NCI-H460 (cell line): Measurements from ENCODE around the gene SEPTIN10. TPM values are rescaled to one million over a fixed set of nuclear protein-coding genes. Genes with fewer than 3 reads are reported as not detected.

ENCODE experiments used
- DNase-seq: peaks from one replicate; pipeline ENCODE4 v3.0.0-alpha.2; 2016; ENCODE audit warnings: low read depth; ENCODE audit errors: extremely low read depth
- total RNA-seq: library from RNA; depleted of rRNA; stranded (reverse); fragments of >200 nt; shearing (Covaris generic); gene quantifications from 2 replicates; pipeline ENCODE4 v1.2.3, GENCODE V29; 2014

SEPTIN10 gene
- total RNA-seq, 1 experiment from 2014 or later: 183 TPM

DNA sequence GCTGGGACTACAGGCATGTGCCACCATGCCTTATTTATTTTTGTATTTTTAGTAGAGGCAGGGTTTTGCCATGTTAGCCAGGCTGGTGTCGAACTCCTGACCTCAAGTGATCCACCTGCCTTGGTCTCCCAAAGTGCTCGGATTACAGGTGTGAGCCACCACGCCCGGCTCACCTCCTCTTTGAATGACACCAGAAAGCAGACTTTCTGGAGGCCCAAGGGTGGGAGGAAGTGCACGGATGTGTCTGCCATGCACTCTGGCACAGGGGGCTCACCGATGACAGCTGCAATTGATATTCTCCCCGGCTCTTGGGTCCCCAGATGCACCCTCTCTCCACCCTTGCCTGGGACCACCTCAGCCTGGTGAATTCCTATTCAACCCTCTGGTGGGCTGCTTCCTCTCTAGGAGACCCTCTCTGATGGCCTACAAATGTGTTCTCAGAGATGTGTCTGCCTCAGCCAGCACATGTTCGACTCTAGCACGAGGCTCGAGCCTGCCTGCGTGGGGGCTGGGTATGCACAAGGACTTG, 87.3 kb downstream of the SEPTIN10 start:
- no peak for DNase-seq

GRCh38 chr2:109525836-109526235, 87.9 kb downstream of the SEPTIN10 start:
- DNase-seq: no peak

GRCh38 chr2:109523536-109524361, 90.0 kb downstream of the SEPTIN10 start:
- no peak for DNase-seq

GRCh38 chr2:109523121-109523520, 90.6 kb downstream of the SEPTIN10 start:
- DNase-seq: no peak

DNA sequence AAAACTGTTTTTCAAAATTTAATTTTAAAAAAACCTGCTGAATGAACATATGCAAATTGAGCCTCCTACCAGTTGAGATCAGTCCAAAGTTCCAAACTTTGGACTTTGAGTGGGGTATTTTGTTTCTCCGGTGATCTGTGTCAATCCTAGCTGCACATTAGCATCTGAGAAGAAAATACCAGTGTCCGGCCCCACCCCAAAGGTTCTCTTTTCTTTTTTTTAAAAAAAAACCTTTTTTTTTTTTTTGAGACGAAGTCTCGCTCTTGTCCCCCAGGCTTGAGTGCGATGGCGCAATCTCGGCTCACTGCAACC, 91.7 kb downstream of the SEPTIN10 start:
- no peak for DNase-seq

GRCh38 chr2:109521233-109522062, 92.3 kb downstream of the SEPTIN10 start:
- no peak for DNase-seq

DNA sequence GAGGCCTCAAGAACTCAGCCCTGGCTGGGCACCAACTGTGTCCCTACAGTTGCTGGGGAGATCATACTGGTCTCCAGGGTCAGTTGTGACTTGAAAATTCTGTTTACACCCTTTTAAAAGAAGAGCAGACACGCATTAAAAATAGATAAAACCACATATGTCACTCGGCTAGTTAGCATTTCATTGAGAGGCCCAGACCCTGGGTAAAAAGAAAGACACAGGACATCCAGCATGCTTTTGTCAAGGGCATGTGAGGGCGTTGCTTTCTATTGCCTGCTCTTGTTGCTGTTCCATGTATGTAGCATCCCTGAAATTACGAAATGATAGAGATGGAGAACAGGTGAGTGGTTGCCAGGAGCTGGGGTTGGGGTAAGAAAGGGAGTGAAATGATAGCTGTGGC, 94.3 kb downstream of the SEPTIN10 start:
- no peak for DNase-seq

GRCh38 chr2:109517118-109517889, 96.5 kb downstream of the SEPTIN10 start:
- DNase-seq: no peak

GRCh38 chr2:109516445-109517117, 97.2 kb downstream of the SEPTIN10 start:
- DNase-seq: peak; percentile 70

GRCh38 chr2:109514857-109515256, 98.9 kb downstream of the SEPTIN10 start:
- DNase-seq: no peak

GRCh38 chr2:109513749-109514588, 99.8 kb downstream of the SEPTIN10 start:
- DNase-seq: no peak

DNA sequence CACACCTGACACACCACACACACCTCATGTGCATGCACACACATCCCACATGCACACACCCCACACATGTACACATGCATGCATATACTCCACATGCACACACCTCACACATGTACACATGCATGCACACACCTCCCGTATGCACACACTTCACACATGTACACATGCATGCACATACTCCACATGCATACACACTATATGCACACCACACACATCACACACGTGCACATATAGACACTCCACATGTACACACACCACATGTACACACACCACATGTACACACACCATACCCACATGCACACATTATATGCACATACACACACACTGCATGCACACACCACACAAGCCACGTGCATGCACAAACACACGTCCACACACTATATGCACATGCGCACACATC, 100.5 kb downstream of the SEPTIN10 start:
- DNase-seq: no peak

- DNase-seq: no peak
These were observed 101.7 kb downstream of the SEPTIN10 start for GRCh38 chr2:109512076-109512475.

DNA sequence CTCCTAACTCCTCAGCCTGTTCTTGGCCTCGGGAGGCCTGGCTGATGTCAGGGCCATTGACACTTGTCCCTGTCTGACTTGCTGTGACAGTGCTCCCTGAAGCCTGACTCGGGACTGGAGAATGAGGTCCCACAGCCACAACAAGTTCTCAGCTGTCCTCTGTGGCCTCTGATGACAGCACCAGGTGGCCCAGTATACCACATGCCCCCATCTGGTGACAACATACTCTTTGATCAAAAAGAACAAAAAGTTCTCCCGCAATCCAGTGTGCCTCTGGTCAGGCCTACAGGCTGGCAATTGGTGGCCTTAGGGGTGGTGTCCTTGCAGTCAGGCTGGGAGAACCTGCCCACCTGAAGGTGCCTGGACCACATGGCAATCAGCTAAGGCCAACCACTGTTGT, 102.6 kb downstream of the SEPTIN10 start:
- no peak for DNase-seq

GRCh38 chr2:109510136-109511028, 103.4 kb downstream of the SEPTIN10 start:
- DNase-seq: peak; percentile 78

- no peak for DNase-seq
These were observed 105.2 kb downstream of the SEPTIN10 start for GRCh38 chr2:109508556-109508955.

DNA sequence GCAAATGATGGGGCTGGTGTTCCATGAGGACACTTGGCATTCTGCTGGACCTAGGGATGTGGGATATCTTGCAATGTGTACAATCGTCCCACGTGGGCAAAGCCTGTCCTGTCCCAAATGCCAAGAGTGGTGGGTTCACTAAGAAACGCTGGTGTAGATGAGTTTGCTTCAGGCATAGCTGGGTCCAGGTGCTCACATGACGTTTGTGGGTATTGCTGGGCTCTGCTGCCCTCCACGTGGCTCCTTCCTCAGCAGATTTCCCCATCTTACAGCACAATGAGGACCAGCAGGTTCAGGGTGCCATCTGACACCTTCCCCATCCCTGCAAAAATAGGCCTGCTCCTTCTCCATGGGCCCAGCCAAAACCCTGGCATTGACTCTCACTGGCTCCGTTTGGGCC, 105.9 kb downstream of the SEPTIN10 start:
- DNase-seq: no peak

- DNase-seq: no peak
These were observed 106.5 kb downstream of the SEPTIN10 start for GRCh38 chr2:109507217-109507616.
